ENCODE data around the gene BCAT1. TPM values are rescaled to one million over a fixed set of nuclear protein-coding genes. Genes with fewer than 3 reads are reported as not detected.

BCAT1 gene
- total and polyA plus RNA-seq, 2 of the 8 experiments (the other 6 are each of a cell fraction or from before 2014, with no cell fraction given): 19.7 to 263 TPM

GRCh38 chr12:24989216-24989615, 40.3 kb upstream of the BCAT1 start:
- no peaks in the 10 kb centered on the region for H3K79me1 ChIP-seq (ENCODE audit: low read depth, low read length)
- no peak overlapping the region for H3K4ac ChIP-seq (replicated peaks; ENCODE audit: insufficient read length, low read depth, low read length)
- H3K4me3 ChIP-seq (ENCODE audit: extremely low read depth in 1 of 4, insufficient read depth in 2 of 4, low read depth in 3 of 4, low read length in 4 of 4): no peak overlapping the region
- no peak overlapping the region for H2BK5ac ChIP-seq (ENCODE audit: low read depth, low read length)
- H3K27me3 ChIP-seq (replicated peaks in 1 of 4; ENCODE audit: control insufficient read depth in 3 of 4, extremely low read depth in 1 of 4, insufficient read depth in 3 of 4, low read length in 3 of 4): no peaks in the 10 kb centered on the region
- no peak overlapping the region for H2BK15ac ChIP-seq (ENCODE audit: low read length)
- no peaks in the 10 kb centered on the region for H3K36me3 ChIP-seq (ENCODE audit: control insufficient read depth in 2 of 4, insufficient read depth in 4 of 4, low read length in 3 of 4)
- no peak overlapping the region for H2BK12ac ChIP-seq (ENCODE audit: low read depth, low read length)
- H2AK5ac ChIP-seq (ENCODE audit: low read depth, low read length): no peak overlapping the region
- H3K4me2 ChIP-seq (ENCODE audit: insufficient read depth in 1 of 2, low read depth in 2 of 2, low read length in 2 of 2): no peak overlapping the region
- H3K23me2 ChIP-seq (ENCODE audit: low read depth, low read length): no peaks in the 10 kb centered on the region
- no peak overlapping the region for H3K27ac ChIP-seq (ENCODE audit: low read depth, low read length)
- H2BK20ac ChIP-seq (ENCODE audit: low read length): no peak overlapping the region
- no peak overlapping the region for H3K56ac ChIP-seq (replicated peaks; ENCODE audit: insufficient read length, low read depth, low read length)
- no peak overlapping the region for H2BK120ac ChIP-seq (replicated peaks; ENCODE audit: low read depth, low read length)
- H3K79me2 ChIP-seq (ENCODE audit: control insufficient read depth in 1 of 2, insufficient read depth in 2 of 2, low read length in 2 of 2): no peaks in the 10 kb centered on the region
- H3K4me1 ChIP-seq (replicated peaks in 1 of 4; ENCODE audit: control insufficient read depth in 3 of 4, insufficient read depth in 4 of 4, low read length in 3 of 4): no peaks in the 10 kb centered on the region
- no peaks in the 10 kb centered on the region for H4K20me1 ChIP-seq (replicated peaks in 1 of 2; ENCODE audit: control insufficient read depth in 1 of 2, insufficient read depth in 2 of 2, low read length in 2 of 2)
- DNase-seq (ENCODE audit: low read depth in 1 of 2, low spot score in 2 of 2): no peak
- FAIRE-seq: no peak
- H3K14ac ChIP-seq (ENCODE audit: insufficient read length): no peak overlapping the region
- POLR2A ChIA-PET (ENCODE audit: partially characterized antibody): no interaction called here
- no peak overlapping the region for H3K9ac ChIP-seq (replicated peaks in 1 of 4; ENCODE audit: extremely low read depth in 1 of 4, low read depth in 3 of 4, low read length in 3 of 4)
- no peak overlapping the region for H3K23ac ChIP-seq (ENCODE audit: insufficient read length)
- no peak overlapping the region for H3K18ac ChIP-seq (ENCODE audit: extremely low read depth, low read length)
- no peak overlapping the region for H4K8ac ChIP-seq (ENCODE audit: extremely low read depth, insufficient read depth, low read length)
- no peaks in the 10 kb centered on the region for H3K9me3 ChIP-seq (ENCODE audit: insufficient read depth in 2 of 2, low read depth in 1 of 2, low read length in 1 of 2)
- no peak overlapping the region for H4K5ac ChIP-seq (ENCODE audit: insufficient read length, low read depth, low read length)
- no peak overlapping the region for H2AFZ ChIP-seq (ENCODE audit: low read length)
- 95% methylated on average over 2 of the region's 2 CpGs; no CpG with 5 or more reads in 1 of the 2 experiments for WGBS, 2 experiments (ENCODE audit: extremely low coverage in 1 of 2, insufficient coverage in 1 of 2, insufficient read length in 1 of 2, insufficient replicate concordance in 2 of 2, low coverage in 1 of 2, low lambda C conversion rate in 2 of 2, missing lambda C conversion rate in 1 of 2)
- no peak overlapping the region for H4K91ac ChIP-seq (replicated peaks; ENCODE audit: insufficient read length, low read length)
- CTCF ChIA-PET (ENCODE audit: partially characterized antibody): interaction anchor here (0.7 to 5.5 kb wide), 6 partner anchors 22 to 166 kb away, joined by 3 to 57 read pairs (median 6); no protein-coding TSS in a partner anchor
- TF ChIP-seq BACH1 (IDR thresholded peaks at IDR 0.05; ENCODE audit: low read length) (no peak), TAF1 (IDR thresholded peaks at IDR 0.05; ENCODE audit: low read depth, low read length) (no peak), ZNF274 (IDR thresholded peaks at IDR 0.05; ENCODE audit: borderline replicate concordance, extremely low read depth, low read length) (no peak), RAD21 (IDR thresholded peaks at IDR 0.05 in 1 of 2, conservative IDR thresholded peaks at IDR 0.05 in 1 of 2; ENCODE audit: low read depth in 2 of 2, low read length in 2 of 2) (no peak), GABPA (IDR thresholded peaks at IDR 0.05; ENCODE audit: borderline replicate concordance, insufficient read depth, low read length) (no peak), KDM5A (IDR thresholded peaks at IDR 0.05; ENCODE audit: low read length) (no peak), ATF2 (IDR thresholded peaks at IDR 0.05; ENCODE audit: low read length) (no peak), NRF1 (IDR thresholded peaks at IDR 0.05; ENCODE audit: low read depth, low read length) (no peak), ATF3 (IDR thresholded peaks at IDR 0.05; ENCODE audit: insufficient read depth, low read depth, low read length) (no peak), CEBPB (IDR thresholded peaks at IDR 0.05; ENCODE audit: low read depth, low read length) (no peak), FOSL1 (IDR thresholded peaks at IDR 0.05; ENCODE audit: insufficient read depth, low read depth, low read length) (no peak), YY1 (IDR thresholded peaks at IDR 0.05; ENCODE audit: low read depth, low read length) (no peak), POLR2AphosphoS5 (IDR thresholded peaks at IDR 0.05; ENCODE audit: low read depth, low read length) (no peak)

Data from H1 (cell line).